Measurements from ENCODE around the gene PTPRG. TPM values are rescaled to one million over a fixed set of nuclear protein-coding genes. Genes with fewer than 3 reads are reported as not detected.

The PTPRG gene
- total RNA-seq, 1 experiment from 2014 or later = 69.3 TPM

GRCh38 chr3:61690016-61690415, 128.6 kb downstream of the PTPRG start:
- H2AFZ ChIP-seq (ENCODE audit: low read length) = no peak overlapping the region
- no peak overlapping the region for H2BK120ac ChIP-seq (ENCODE audit: low read depth, low read length, poor library complexity, severe bottlenecking)
- TF ChIP-seq CTCF (conservative IDR thresholded peaks at IDR 0.05) = no peak
- WGBS (ENCODE audit: extremely low coverage, insufficient read length, low lambda C conversion rate) = no CpG with 5 or more reads among the region's 5 CpGs
- Mint-ChIP-seq H3K4me3 (no peak overlapping the region; a peak in 1 of 5 replicates), H3K27ac (0 out of 7 replicates have a peak overlapping the region, but pooled peaks of 1 of the 3 experiments have one; percentile 33), H3K4me1 (peaks cover 79 to 84% of the 10 kb centered on the region in 2 experiments), H3K27me3 (ENCODE audit: low read depth) (peaks cover 37% of the 10 kb centered on the region), H3K36me3 (ENCODE audit: insufficient read depth in 1 of 3, low read depth in 3 of 3) (peaks cover 5 to 11% (median 10%) of the 10 kb centered on the region in 3 experiments; a peak in 6 of 7 replicates), H3K9me3 (no peaks in the 10 kb centered on the region)
- no peaks in the 10 kb centered on the region for H3K9me3 ChIP-seq (ENCODE audit: control insufficient read depth, low read depth, low read length)
- peaks cover 5% of the 10 kb centered on the region for H3K79me1 ChIP-seq (ENCODE audit: insufficient read depth, low read depth, low read length, poor library complexity, severe bottlenecking)
- H3K9ac ChIP-seq (ENCODE audit: extremely low read depth, insufficient read length, low read length) = no peak overlapping the region
- no peak overlapping the region for H3K14ac ChIP-seq (ENCODE audit: insufficient read depth, low read length)
- no peak overlapping the region for H3K4me2 ChIP-seq (ENCODE audit: insufficient read depth, insufficient read length, low read length)
- H2BK5ac ChIP-seq (ENCODE audit: insufficient read length, low read length) = no peak overlapping the region
- peaks cover 2% of the 10 kb centered on the region for H4K20me1 ChIP-seq (ENCODE audit: control insufficient read depth, insufficient read depth, insufficient read length)
- H3K4me1 ChIP-seq (ENCODE audit: insufficient read depth, low read length) = peaks cover 32% of the 10 kb centered on the region; the same call in 1 of the 2 replicates
- no peak overlapping the region for H2BK12ac ChIP-seq (ENCODE audit: insufficient read length, low read depth, low read length)
- no peak overlapping the region for H4K91ac ChIP-seq (ENCODE audit: insufficient read length, low read depth, low read length)
- no peak for DNase-seq
- no peak overlapping the region for H2BK15ac ChIP-seq (ENCODE audit: low read depth, low read length)
- H4K8ac ChIP-seq (replicated peaks; ENCODE audit: insufficient read length, low read depth, low read length) = no peak overlapping the region
- no peaks in the 10 kb centered on the region for H3K27me3 ChIP-seq (ENCODE audit: insufficient read depth, low read length)
- H3K79me2 ChIP-seq (ENCODE audit: insufficient read depth, low read length) = peaks cover 40% of the 10 kb centered on the region; the same call in 1 of the 2 replicates
- H3K23ac ChIP-seq (ENCODE audit: insufficient read length, low read depth, low read length) = no peak overlapping the region
- no peak overlapping the region for H3K4ac ChIP-seq (ENCODE audit: low read depth, low read length)
- H3K23me2 ChIP-seq (ENCODE audit: insufficient read length, low read depth, low read length, poor library complexity, severe bottlenecking) = no peaks in the 10 kb centered on the region
- H3K18ac ChIP-seq (ENCODE audit: insufficient read length, low read depth, low read length) = no peak overlapping the region
- H2BK20ac ChIP-seq (ENCODE audit: low read depth, low read length, poor library complexity, severe bottlenecking) = no peak overlapping the region
- no peak overlapping the region for H4K5ac ChIP-seq (ENCODE audit: insufficient read length, low read depth, low read length)
- no peak overlapping the region for H2AK5ac ChIP-seq (ENCODE audit: insufficient read length, low read length)
- no peak overlapping the region for H3K27ac ChIP-seq (ENCODE audit: insufficient read length, low read depth, low read length)
- H3K56ac ChIP-seq (ENCODE audit: insufficient read length, low read depth, low read length) = no peak overlapping the region
- H3T11ph ChIP-seq (ENCODE audit: low read length) = no peak overlapping the region
